HEK293T (cell line): ENCODE measurements around the gene PELI2.

Experiments
- CTBP1 ChIP-seq: fragments of 450-650 bp; IDR thresholded peaks from 2 replicates; pipeline ENCODE4 v1.6.1; 2016; ENCODE audit warnings: borderline replicate concordance
- ZNF384 ChIP-seq: fragments of 450-650 bp; IDR thresholded peaks from 2 replicates; pipeline ENCODE4 v1.6.1; 2016

DNA sequence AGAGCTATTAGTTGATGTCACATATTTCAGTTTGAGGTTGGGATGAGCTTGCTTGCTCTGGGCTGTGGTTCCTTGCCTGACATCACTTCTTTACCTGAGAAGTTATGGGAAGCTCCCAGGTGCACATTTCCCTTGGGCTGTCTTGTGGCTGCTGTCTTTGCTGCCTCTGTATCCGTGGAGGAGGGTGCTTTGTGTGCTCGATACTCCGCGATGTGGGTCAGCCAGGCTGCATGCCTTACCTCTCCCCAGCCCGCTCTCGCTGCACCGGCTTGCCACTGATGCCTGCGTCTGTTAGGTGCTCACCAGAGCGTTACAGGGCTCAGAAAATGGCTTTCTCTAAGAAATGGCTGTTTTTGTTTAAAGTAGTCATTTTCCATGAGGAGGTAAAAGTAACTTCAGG lies 19.6 kb downstream of the PELI2 start:
- TF ChIP-seq ZNF384, result no peak
- TF ChIP-seq CTBP1, result no peak
